Iris pigment epithelial cell (primary cell): ENCODE measurements around the gene WDR37.
"Not testable (repeated sequence)": the region's sequence is repeated elsewhere in the genome, so short reads cannot be mapped to it uniquely, and the experiment has no call there.

Experiments
- DNase-seq: peaks from one replicate; pipeline ENCODE4 v3.0.0-alpha.2; 2011; ENCODE audit warnings: low read depth

Gene WDR37, protein sequence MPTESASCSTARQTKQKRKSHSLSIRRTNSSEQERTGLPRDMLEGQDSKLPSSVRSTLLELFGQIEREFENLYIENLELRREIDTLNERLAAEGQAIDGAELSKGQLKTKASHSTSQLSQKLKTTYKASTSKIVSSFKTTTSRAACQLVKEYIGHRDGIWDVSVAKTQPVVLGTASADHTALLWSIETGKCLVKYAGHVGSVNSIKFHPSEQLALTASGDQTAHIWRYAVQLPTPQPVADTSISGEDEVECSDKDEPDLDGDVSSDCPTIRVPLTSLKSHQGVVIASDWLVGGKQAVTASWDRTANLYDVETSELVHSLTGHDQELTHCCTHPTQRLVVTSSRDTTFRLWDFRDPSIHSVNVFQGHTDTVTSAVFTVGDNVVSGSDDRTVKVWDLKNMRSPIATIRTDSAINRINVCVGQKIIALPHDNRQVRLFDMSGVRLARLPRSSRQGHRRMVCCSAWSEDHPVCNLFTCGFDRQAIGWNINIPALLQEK

DNA sequence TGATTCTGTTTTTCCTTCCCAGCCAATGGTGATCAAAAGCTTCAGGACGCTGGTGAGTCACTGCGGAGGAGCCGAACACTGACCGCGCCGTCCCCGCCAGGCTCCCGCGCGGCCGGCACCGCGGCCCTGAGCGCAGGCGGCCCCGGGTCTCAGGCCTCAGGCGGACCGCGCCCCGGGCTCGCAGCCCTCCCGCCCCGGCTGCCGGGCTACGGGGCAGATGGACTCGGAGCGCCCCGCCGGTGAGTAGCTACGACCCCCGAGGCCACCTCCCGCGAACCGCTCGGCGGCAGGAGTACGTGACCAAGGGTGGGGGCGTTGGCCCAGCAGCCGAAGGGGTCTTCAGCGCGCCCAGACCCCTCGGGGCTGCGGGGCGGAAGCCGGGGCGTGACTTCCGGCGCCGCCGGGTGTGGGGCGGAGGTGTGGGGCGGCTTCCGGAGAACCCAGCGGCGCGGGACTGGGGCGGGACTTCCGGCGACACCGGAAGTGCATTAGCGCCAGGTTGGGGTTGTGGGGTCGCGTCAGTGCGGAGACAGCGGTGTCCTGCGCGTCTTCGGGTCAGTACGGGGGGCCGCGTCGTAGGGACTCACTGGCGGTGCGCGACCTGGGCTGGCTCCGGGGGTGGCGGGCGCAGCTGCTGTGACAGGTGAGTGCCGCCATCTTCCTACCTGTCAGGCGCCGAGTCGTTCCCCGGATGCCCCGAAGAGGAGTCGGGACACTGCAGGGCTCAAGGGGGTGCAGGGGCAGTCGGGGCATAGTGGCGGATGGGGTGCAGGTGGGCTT is at the start of gene WDR37:
Gene WDR37 (plus strand): TSS at position 60 of the 780 bp plus-strand sequence. CDS start 15,771 bp downstream, outside the sequence.
- DNase-seq = peak; percentile 93

DNA sequence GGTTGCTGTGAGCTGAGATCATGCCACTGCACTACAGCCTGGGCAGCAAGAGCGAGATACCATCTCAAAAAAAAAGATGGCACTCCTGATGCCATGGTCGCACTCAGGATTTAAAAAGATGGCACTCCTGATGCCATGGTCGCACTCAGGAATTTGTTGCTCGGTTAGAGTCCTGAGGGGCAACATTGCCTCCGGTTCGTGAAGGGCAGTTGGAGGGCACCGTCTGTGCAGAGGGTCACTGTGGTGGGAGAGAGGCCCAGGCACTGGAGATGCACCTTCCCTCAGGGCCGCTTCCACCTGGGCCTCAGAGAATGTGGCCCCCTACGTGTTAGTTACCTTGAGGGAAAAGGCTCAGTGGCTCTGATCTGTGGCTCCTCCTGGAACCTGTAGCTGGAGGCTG is 49.6 kb upstream of the WDR37 start:
- DNase-seq = no peak

DNA sequence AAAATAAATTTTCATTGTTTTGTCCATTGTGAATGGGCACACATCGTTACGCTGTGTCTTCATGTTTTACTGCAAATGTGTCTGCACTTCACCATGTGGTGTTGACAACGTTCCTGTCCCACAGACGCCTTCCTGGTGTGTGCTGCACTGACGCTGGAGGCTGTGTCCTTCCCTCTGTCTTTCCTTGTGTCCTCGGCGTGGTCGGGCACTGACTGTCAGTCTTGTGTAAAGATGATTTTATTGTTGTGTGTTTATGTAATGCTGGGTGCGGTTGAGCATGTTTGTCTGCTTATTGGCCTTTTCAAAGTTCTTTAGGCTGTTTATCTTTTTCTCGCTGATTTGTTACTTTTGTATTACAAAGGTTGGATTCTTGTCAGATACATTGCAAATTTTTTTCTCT is 48.6 kb upstream of the WDR37 start:
- no peak for DNase-seq

DNA sequence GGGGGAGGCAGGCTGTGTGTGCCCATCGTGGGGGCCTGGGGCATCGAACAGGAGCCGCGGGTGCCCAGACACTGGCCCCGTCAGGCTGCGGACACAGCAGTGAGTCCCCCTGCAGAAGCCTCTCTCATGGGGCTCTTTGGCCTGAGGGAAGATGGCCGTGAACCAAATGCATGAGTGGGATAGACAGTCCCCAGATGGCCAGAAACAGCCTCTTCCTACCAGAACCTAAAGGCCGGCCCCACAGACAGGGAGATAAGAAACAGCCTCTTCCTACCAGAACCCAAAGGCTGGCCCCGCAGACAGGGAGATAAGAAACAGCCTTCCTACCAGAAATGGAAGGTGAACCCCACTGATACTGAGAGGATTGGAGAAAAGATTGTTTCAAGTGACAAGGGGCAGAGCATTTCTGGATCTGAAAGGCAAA is 47.1 kb upstream of the WDR37 start:
- no peak for DNase-seq

DNA sequence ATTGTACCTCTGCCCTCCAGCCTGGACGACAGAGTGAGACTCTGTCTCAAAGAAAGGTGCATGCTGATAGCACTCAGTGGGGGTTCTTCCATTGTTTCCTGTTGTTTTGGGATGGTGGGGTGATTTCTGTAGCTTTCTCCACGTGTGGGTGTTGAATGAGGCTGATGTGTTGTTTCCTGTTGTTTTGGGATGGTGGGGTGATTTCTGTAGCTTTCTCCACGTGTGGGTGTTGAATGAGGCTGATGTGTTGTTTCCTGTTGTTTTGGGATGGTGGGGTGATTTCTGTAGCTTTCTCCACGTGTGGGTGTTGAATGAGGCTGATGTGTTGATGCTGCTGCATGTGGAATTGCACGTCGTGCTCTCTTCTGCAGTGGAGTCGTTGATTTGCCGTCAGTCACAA is 46.2 kb upstream of the WDR37 start:
- DNase-seq = not testable (repeated sequence)

DNA sequence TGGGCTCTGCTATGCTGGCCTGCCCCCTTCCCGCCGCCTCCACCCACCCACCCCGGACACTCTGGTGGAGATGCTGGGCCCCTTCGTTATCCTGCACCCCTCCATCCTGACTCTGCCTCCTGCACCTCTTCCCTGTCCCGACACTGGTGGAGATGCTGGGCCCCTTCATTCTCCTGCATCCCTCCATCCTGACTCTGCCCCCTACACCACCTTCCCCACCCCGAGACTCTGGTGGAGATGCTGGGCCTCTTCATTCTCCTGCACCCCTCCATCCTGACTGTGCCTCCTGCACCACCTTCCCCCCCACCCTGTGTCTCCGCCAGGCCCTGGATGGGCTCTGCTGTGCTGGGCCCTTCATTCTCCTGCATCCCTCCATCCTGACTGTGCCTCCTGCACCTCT is 45.5 kb upstream of the WDR37 start:
- no peak for DNase-seq

DNA sequence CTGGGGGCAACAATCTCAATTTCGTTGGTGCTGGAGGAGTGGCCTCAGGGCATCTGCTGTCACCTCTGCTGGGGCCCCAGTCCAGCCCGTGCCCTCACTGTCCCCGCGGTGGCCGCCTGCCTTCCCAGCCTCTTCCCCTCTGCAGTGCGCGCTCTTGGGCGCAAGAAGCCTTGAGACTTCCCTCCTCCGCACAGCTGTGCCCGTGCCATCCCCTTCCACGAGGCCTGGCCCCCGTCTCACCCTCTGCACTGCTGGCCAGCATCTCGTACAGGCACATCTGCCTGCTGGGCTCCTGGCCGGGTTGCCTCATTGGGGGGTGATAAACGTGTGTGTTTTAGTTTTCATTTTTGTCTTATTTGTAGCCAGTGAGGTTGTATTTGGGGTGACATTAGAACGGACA is 44.5 kb upstream of the WDR37 start:
- DNase-seq = no peak

DNA sequence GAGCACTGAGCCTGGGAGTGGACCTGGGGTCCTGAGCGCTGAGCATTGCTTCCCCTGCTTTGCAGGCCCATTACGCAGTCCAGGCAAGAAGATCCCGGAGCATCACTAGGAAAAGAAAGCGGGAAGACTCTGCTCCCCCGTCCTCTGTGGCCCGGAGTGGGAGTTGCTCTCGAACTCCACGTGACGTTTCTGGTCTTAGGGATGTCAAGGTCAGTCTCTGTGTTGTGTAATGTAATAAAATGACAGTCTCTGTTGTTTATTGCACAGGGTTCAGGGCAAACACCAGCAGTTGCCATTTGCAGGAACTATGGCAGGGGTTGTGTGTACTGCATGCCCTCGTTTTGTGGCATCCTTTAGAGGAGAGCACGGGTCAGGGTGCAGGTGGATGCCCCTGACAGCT is 40.5 kb upstream of the WDR37 start:
- no peak for DNase-seq

DNA sequence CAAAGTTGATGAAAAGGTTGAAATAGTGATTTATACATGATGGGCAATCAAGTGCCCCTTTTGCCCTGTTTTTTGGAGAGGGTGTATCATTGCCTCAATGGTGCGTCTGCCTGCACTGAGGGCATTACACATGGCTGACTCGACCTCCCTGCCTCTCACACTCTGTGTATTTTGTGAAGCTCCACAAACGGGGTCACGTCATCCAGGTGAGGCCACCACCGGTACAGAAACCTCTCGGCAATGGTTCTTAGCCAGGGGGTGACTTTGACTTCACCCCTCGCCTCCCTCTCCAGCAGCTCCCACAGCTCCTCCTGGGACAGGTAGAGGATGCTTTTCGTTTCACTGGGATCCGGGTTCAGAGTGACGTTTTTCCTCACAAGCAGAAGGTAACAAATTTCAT is 36.8 kb upstream of the WDR37 start:
- DNase-seq = no peak

DNA sequence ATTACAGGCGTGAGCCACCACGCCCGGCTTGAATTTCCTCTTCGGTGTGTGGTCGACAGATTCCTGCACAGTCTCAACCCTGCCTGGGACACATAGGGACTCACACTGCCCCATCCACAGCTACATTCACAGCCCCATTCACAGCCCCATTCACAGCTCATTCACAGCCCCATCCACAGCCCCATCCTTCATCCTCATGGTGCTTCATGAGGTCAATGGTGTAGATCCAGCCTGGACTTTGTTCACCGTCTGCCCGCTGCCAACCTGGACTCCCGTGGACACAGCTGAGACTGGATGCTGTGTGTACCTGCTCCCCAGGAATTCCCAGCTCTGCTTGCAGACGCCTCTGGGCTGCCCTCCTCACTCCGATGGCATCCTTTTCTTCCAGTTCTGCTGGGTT is 35.7 kb upstream of the WDR37 start:
- DNase-seq = no peak

DNA sequence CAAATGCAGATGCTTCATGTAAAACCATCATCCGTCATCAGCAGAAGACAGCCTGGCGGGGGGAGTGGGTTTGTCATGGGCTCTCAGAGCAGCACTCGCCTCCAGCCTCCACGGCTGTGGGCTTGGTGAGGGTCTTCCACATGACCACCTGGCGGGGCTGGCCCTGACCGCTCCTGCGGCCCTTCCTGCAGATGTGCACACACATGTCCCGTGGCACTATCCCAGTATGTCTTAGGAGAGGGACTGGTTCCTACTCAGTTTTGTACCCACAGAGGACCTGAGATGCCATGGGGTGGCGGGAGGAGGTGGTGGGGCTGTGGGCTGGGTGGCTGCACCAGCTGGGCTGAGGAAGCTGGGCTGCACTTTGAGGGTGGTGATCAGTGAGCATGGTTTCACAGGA is 35.2 kb upstream of the WDR37 start:
- no peak for DNase-seq

DNA sequence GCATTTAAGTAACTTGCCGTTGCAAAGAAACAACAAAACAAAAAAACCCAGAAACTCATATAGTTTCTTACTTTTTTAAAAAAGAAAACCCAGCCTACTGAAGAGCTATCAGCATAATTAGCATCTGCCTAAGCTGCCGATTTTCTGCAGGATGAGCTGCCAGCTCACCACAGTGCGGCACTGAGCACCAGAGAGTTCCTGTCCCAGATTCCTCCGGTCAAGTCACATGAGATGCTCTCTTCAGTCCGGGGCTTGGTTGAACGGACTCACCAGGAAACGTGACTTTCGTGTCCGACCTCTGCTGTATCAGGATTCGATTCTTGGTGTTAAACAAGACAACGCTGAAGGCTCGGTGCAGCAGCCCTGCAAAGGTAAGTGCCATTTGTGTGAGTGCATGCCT is 33.8 kb upstream of the WDR37 start:
- DNase-seq = no peak

DNA sequence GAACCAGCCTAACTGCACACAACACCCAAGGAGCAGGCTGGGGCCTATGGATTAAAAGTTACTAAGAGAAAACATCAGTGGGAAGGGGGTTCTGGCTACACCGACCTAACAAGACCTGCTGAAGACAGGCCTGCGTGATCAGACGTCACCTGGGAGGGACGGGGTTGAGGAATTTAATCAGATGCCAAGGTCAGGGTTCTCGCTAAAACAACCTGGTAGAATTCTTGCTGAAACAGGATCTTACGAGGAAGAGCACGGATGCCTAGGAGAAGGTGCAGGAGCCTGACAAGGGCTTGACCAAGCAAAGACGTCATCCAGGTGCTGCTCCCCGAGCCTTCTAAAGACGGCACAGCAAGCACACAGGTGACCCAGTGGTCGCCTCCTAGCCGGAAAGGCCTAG is 32.1 kb upstream of the WDR37 start:
- no peak for DNase-seq

DNA sequence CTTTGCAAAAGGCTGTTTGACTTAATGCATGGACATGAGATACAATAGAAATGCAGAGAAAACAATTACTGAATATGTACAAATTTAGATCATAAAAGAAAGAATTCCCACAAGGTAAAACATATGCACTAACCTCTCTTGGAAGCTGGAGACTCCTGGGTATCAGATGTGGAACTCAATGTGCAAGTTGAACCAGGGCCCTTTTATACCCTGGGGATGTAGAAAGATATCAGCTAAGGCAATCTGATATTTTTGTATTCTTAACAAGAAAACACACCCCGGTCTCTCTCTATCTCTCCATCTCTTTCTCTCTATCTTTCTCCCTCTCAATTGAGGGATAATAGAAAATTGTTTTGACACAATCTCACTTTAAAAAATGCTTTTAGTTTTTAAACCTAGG is 30.5 kb upstream of the WDR37 start, which contains the start of gene IDI2:
Gene IDI2 (minus strand): TSS at position 177 of the 400 bp plus-strand sequence. CDS start 1,136 bp downstream, outside the sequence.
- no peak for DNase-seq

DNA sequence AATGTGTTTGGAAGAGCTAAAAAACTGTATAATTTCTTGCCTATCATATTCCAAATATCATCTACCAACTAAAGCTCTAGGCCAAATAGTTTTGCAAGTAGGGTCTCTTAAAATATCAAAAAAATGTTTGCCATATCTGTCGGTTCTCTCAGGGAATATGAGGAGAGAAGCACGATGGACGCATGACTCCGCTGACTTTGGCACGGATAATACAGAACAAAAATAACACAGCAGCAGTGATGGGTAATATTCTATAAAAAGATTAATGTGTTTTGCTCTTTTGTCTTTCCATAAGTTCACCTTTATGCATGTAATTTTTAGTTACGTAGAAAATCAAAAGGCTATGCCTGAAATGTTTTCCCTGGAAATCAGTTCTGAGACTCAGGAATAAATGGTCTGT is 29.6 kb upstream of the WDR37 start:
- DNase-seq = no peak

DNA sequence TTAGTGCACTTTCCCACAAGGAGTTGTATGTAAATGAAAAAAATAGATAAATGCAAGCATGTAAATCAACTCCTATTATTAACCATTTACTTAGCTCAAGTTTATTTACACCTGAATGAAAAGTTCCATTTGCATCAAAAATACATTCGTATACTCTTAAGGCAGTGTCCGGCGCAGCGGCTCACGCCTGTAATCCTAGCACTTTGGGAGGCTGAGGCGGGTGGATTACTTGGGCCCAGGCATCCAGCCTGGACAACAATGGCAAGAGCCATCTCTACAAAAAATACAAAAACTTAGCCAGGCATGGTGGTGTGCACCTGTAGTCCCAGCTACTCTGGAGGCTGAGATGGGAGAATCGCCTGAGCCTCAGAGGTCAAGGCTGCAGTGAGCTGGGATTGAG is 26.3 kb upstream of the WDR37 start:
- no peak for DNase-seq

DNA sequence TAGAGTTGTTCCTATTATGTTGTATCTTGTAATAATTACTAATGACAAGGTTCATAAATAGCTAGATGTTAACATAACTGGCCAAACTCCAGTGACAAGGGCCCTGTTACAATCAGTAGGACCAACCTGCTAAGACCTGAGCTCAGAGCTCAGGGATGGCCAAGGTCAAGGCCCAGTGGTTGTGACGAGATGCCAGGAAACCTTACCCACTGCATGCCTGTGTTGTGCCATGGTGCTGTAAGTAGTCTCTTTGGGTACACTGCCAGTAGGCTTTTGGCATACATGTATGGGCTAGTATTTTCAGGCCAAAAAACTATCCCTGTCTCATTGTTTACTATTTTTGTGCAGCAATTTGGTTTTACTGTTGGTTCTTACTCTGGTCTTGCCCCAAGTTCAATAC is 22.6 kb upstream of the WDR37 start:
- DNase-seq = no peak

DNA sequence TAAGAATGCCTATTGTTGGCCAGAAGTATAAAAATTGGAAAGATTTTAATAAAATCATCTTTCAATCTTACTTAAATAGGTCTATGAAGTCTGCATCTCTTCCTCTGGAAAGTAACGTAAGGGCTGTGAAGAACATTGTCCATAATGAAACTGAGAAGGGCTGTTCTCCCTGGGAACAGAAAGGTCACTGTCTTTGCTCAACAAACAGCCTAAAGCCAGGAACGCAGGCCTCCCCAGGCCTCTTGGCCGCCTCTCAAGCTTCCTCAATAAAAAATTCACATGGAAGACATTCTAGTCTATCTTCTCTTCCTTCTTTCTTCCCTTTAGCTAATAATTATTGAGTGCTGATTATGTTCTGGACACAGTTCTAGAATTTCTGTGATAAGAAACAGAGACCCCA is 21.4 kb upstream of the WDR37 start:
- no peak for DNase-seq

DNA sequence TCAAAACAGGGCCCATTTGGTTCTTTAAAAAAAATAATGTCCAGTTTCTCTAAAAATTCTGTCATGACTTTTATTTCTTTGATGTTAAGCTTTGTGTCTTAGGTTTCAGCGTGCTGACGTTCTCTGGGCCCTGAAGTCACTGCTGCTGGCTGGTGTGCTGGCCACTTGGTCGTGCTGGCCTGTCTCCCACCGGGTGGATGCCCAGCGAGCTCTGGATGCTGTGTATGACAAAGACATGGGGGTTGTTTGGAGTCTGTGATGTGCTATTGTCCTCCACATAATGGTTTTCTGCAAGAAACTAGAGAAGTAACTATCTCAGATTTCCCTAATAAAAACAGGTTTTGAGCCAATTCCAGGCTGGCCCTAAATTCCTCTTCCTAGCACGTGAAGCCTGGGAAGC is 21.0 kb upstream of the WDR37 start:
- DNase-seq = no peak

DNA sequence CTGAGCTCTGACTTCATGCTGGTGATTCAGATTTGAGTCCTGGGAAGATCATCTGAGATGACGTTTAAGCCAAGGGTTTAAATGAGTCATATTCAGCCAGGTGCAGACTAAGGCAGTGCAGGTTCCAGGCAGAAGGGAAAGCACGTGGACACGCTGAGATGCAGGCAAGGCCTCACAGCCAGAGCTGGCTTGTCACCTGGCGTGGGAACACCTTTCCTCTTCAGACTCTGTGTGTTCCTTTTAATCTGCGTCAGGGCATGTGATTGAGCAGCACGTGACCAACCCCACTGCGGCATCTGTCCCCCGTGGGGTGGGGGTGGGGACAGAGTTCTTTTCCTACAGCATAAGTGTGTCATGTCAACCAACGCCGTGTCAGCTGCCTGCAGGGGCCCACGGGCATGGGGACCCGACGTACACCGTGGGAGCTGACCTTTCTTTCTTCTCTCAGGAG is 19.8 kb upstream of the WDR37 start:
- peak; percentile 93 for DNase-seq

DNA sequence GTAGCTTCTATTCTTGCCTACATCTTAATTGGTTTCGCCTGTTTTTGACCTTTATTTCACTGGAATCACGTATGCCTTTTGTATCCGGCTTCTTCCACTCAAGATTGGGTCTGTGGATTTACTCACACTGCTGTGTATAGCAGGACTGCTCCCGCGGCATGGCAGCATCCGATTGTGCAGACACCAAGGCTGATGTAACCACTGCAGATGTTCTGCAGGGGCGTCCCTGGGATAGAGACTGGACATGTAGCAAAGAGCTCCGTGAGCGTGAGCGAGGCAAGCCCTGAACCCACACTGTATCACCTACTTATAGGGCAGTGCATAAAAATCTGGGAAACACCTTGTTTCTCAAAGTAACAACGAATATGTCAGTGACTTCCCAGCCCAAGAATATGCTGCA is 19.1 kb upstream of the WDR37 start:
- no peak for DNase-seq

DNA sequence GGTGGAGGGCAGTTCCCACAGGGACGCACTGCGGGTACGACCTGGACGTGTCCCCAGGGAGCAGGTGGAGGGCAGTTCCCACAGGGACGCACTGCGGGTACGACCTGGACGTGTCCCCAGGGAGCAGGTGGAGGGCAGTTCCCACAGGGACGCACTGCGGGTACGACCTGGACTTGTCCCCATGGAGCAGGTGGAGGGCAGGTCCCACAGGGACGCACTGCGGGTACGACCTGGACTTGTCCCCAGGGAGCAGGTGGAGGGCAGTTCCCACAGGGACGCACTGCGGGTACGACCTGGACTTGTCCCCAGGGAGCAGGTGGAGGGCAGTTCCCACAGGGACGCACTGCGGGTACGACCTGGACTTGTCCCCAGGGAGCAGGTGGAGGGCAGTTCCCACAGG is 17.4 kb upstream of the WDR37 start:
- DNase-seq = not testable (repeated sequence)

DNA sequence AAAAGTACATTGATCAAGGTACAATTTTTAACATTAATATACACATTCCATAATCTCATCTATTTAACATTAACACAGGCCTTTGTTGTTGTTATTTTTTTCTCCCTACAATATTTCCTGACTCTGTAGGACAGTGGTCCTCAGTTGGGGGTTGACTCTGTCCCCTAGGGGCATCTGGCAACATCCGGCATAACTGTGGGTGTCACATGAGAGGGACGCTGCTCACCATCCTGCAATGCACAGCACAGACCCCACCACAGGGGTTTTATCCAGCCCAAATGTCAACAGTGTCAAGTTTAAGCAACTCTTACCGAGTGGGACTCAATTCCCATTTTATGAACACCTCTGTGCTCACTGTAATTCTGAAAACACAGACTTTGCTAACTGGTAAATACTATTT is 16.1 kb upstream of the WDR37 start:
- no peak for DNase-seq
